ENCODE data around the gene TTPAL. TPM values are rescaled to one million over a fixed set of nuclear protein-coding genes. Genes with fewer than 3 reads are reported as not detected.
A peak's percentile ranks its signal among the peaks of the same experiment; 100 is the strongest.

Gene TTPAL
- total RNA-seq, 1 donor from 2014 or later, result 16.0 TPM

DNA sequence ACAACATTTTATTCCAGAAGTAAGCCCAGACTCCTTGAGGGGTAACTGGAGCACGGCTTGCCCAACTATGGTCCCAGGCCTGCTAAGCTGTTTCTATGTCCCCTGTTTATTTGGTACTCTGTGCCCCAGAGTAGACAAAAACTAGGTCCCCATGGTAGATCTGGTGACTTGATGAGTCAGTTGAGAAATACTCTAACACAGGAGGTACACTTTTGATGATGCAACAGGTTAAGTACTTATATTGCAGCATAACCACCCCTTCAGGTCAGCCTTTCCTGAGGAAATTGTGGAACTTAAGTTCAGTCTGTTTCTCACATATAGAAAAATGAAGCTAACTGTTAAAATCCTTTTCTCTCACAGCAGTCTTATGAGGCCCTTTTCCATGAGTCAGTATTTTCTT, 19.6 kb downstream of the TTPAL start:
- H3K9me3 ChIP-seq, result no peaks in the 10 kb centered on the region
- no peak for DNase-seq (ENCODE audit: extremely low spot score in 2 of 2)
- intact Hi-C loops (cut with DNase I), result no loop called here
- peak overlapping the region; percentile 88 for H3K27ac ChIP-seq
- no peak for TF ChIP-seq POLR2A (IDR thresholded peaks at IDR 0.05)
- peak in 1 of 2 donors; percentile 29 for TF ChIP-seq POLR2AphosphoS5 (IDR thresholded peaks at IDR 0.05; ENCODE audit: insufficient read depth in 1 of 2, low read depth in 1 of 2)
- H3K4me3 ChIP-seq, result no peak overlapping the region
- H3K4me1 ChIP-seq, result peaks cover 58% of the 10 kb centered on the region
- peaks cover 0 to 48% of the 10 kb centered on the region in 2 donors for H3K36me3 ChIP-seq
- no peaks in the 10 kb centered on the region for H3K27me3 ChIP-seq

DNA sequence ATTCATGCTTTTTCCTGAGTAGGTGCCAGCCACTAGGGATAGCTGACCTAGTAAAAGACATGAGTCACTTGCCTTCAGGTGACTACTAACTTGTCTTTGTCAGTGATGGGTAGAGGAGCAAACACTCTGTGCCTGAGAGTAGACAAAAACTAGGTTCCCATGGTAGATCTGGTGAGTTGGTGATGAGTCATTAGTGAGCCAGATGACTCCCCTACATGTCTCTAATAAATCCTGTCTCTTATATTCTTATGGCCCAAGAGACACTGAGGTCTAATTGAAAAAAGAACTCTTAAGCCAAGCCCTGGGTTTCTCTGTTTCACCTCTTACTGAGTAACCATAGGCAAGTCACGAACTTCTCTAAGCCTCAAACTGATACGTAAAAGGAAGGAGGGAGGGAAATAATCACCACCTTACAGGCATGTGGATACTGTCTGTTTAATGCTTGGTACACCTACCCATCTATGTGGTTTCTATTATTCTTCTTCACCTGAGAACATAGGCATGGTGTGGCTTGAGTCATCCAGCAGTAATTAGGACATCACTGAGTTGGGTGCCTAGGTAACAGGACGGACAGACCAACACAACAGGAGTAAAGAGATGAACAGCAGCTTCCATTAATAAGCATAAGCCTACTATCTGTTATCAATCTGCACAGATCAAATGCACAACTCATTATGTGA, 20.3 kb downstream of the TTPAL start:
- DNase-seq (ENCODE audit: extremely low spot score in 2 of 2), result no peak

DNA sequence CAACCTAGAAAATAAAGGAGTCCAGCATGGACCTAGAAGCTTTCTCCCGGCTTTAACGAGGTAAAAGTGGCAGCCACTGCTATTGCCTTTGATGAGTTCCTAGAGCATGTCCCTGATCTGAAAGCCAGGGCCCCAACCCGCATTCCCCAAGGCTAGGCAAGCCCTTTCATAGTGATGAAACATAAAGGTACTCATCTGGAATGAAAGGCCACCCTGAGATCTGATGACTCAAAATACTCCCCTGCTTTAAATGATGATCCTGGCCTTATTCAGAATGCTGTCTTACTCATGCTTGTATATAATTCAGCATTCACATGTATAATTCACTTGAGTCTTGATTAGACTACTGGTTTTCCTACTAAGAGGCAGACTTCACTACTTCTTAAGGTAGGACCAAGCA, 21.3 kb downstream of the TTPAL start:
- TF ChIP-seq POLR2A (IDR thresholded peaks at IDR 0.05) (no peak), POLR2AphosphoS5 (IDR thresholded peaks at IDR 0.05; ENCODE audit: insufficient read depth in 1 of 2, low read depth in 1 of 2) (peak in 1 of 2 donors; percentile 44)
- peak overlapping the region; percentile 88 for H3K27ac ChIP-seq
- H3K36me3 ChIP-seq, result peaks cover 0 to 65% of the 10 kb centered on the region in 2 donors
- no peaks in the 10 kb centered on the region for H3K9me3 ChIP-seq
- no peak for DNase-seq (ENCODE audit: extremely low spot score in 2 of 2)
- H3K4me3 ChIP-seq, result no peak overlapping the region
- peaks cover 43% of the 10 kb centered on the region for H3K4me1 ChIP-seq
- intact Hi-C loops (cut with DNase I), result no loop called here
- no peaks in the 10 kb centered on the region for H3K27me3 ChIP-seq

More for the DNA sequence above, 20.3 kb downstream of the TTPAL start:
- Histone ChIP-seq H3K27me3 (no peaks in the 10 kb centered on the region), H3K36me3 (peaks cover 0 to 55% of the 10 kb centered on the region in 2 donors), H3K4me1 (peaks cover 53% of the 10 kb centered on the region), H3K9me3 (no peaks in the 10 kb centered on the region), H3K4me3 (no peak overlapping the region), H3K27ac (peak overlapping the region; percentile 88)
- intact Hi-C loops (cut with DNase I), result no loop called here
- TF ChIP-seq POLR2AphosphoS5 (IDR thresholded peaks at IDR 0.05; ENCODE audit: insufficient read depth in 1 of 2, low read depth in 1 of 2) (no peak), POLR2A (IDR thresholded peaks at IDR 0.05) (no peak)
- TF ChIP-seq, protein P1, sequence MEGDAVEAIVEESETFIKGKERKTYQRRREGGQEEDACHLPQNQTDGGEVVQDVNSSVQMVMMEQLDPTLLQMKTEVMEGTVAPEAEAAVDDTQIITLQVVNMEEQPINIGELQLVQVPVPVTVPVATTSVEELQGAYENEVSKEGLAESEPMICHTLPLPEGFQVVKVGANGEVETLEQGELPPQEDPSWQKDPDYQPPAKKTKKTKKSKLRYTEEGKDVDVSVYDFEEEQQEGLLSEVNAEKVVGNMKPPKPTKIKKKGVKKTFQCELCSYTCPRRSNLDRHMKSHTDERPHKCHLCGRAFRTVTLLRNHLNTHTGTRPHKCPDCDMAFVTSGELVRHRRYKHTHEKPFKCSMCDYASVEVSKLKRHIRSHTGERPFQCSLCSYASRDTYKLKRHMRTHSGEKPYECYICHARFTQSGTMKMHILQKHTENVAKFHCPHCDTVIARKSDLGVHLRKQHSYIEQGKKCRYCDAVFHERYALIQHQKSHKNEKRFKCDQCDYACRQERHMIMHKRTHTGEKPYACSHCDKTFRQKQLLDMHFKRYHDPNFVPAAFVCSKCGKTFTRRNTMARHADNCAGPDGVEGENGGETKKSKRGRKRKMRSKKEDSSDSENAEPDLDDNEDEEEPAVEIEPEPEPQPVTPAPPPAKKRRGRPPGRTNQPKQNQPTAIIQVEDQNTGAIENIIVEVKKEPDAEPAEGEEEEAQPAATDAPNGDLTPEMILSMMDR (IDR thresholded peaks at IDR 0.05), result no peak

DNA sequence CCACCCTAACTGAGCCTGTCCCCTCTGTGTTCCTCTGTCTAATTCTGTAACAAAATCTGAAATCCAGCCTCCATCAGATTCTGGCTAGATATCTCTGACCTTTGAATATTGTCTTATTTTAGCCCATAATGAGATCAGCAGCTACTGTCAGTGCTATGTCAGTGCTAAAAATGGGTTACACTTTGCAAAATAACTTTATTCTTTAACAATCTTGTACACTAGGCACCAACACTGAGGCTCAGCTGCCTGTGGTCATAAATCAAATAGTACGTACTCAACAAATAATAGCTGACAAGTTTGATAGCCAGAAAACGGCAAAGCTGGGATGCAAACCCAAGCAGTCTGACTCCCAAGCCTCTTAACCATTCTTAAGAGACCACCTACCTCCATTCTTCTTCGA, 22.1 kb downstream of the TTPAL start:
- intact Hi-C loops (cut with DNase I), result no loop called here
- peaks cover 0 to 71% of the 10 kb centered on the region in 2 donors for H3K36me3 ChIP-seq
- DNase-seq (ENCODE audit: extremely low spot score in 2 of 2), result no peak

DNA sequence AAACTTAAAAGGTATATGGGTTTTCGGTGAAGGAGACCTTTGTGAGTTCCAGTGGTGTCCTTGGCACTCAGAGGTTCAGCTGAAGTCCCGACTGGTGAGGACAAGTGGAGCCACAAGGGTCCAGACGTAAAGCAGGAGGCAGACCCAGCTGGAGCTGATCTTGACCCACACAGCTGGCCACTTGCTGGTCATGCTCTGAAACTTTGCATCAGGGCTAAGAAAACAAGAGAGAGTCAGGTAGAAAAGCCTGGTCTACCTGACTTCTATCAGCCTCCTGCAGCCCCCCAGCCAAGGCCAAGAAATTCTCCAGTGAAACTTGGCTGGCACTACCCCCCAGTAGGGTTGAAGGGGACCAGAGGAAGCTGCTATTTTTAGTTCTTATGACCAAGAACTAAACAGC, 24.5 kb downstream of the TTPAL start:
- Histone ChIP-seq H3K27ac (peak overlapping the region; percentile 23), H3K9me3 (no peaks in the 10 kb centered on the region), H3K27me3 (no peaks in the 10 kb centered on the region), H3K4me3 (no peak overlapping the region), H3K4me1 (peaks cover 21% of the 10 kb centered on the region), H3K36me3 (peaks cover 0 to 81% of the 10 kb centered on the region in 2 donors)
- TF ChIP-seq, protein P1 (IDR thresholded peaks at IDR 0.05), result no peak
- TF ChIP-seq POLR2AphosphoS5 (IDR thresholded peaks at IDR 0.05; ENCODE audit: insufficient read depth in 1 of 2, low read depth in 1 of 2), result no peak
- no peak for TF ChIP-seq POLR2A (IDR thresholded peaks at IDR 0.05)
- intact Hi-C loops (cut with DNase I), result no loop called here
- DNase-seq (ENCODE audit: extremely low spot score in 2 of 2), result no peak

More for the DNA sequence above, 22.1 kb downstream of the TTPAL start:
- H3K27me3 ChIP-seq, result no peaks in the 10 kb centered on the region
- no peak overlapping the region for H3K4me3 ChIP-seq
- H3K4me1 ChIP-seq, result peaks cover 35% of the 10 kb centered on the region
- TF ChIP-seq POLR2A (IDR thresholded peaks at IDR 0.05), result no peak
- TF ChIP-seq, protein P1 (IDR thresholded peaks at IDR 0.05), result no peak
- no peak for TF ChIP-seq POLR2AphosphoS5 (IDR thresholded peaks at IDR 0.05; ENCODE audit: insufficient read depth in 1 of 2, low read depth in 1 of 2)
- peak overlapping the region; percentile 88 for H3K27ac ChIP-seq
- H3K9me3 ChIP-seq, result no peaks in the 10 kb centered on the region

DNA sequence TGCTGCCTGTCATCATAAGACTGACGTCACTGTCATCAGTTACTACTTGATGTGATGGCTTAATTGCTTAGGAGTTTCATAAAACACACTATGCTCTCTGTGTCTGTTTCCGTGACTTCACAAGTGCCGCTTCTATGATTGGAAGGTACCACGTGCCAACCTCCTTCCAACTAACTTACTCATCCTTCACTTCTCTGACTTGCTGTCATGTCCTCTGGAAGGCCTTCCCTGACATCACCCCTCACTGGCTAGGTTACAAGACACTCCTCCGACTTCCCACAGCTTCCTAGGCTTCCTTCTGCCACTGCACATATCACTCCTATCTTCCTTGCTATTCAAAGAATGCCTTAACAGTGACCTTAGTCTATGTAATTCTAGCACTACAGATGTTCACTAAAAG, 25.8 kb downstream of the TTPAL start:
- TF ChIP-seq POLR2AphosphoS5 (IDR thresholded peaks at IDR 0.05; ENCODE audit: insufficient read depth in 1 of 2, low read depth in 1 of 2), result no peak
- no peak for TF ChIP-seq POLR2A (IDR thresholded peaks at IDR 0.05)
- TF ChIP-seq, protein P1 (IDR thresholded peaks at IDR 0.05), result no peak
- DNase-seq (ENCODE audit: extremely low spot score in 2 of 2), result no peak
- H3K9me3 ChIP-seq, result no peaks in the 10 kb centered on the region
- peaks cover 10% of the 10 kb centered on the region for H3K4me1 ChIP-seq
- H3K36me3 ChIP-seq, result peaks cover 0 to 91% of the 10 kb centered on the region in 2 donors
- intact Hi-C loops (cut with DNase I), result no loop called here
- H3K4me3 ChIP-seq, result no peak overlapping the region
- H3K27ac ChIP-seq, result no peak overlapping the region
- H3K27me3 ChIP-seq, result no peaks in the 10 kb centered on the region
